ENCODE results near the gene GAB1. TPM values are rescaled to one million over a fixed set of nuclear protein-coding genes. Genes with fewer than 3 reads are reported as not detected.

The GAB1 gene
- total RNA-seq, 1 donor from 2014 or later, result 29.7 TPM

GRCh38 chr4:143313521-143313920 is 23.2 kb upstream of the GAB1 start:
- Mint-ChIP-seq H3K9me3 (ENCODE audit: unreplicated experiment) (no peaks in the 10 kb centered on the region), H3K36me3 (ENCODE audit: unreplicated experiment) (no peaks in the 10 kb centered on the region), H3K27me3 (ENCODE audit: unreplicated experiment) (no peaks in the 10 kb centered on the region), H3K4me1 (ENCODE audit: low read depth, unreplicated experiment) (no peaks in the 10 kb centered on the region), H3K27ac (ENCODE audit: unreplicated experiment) (no peak overlapping the region), H3K4me3 (ENCODE audit: unreplicated experiment) (no peak overlapping the region)
- no peak for DNase-seq
- TF ChIP-seq, protein P1, sequence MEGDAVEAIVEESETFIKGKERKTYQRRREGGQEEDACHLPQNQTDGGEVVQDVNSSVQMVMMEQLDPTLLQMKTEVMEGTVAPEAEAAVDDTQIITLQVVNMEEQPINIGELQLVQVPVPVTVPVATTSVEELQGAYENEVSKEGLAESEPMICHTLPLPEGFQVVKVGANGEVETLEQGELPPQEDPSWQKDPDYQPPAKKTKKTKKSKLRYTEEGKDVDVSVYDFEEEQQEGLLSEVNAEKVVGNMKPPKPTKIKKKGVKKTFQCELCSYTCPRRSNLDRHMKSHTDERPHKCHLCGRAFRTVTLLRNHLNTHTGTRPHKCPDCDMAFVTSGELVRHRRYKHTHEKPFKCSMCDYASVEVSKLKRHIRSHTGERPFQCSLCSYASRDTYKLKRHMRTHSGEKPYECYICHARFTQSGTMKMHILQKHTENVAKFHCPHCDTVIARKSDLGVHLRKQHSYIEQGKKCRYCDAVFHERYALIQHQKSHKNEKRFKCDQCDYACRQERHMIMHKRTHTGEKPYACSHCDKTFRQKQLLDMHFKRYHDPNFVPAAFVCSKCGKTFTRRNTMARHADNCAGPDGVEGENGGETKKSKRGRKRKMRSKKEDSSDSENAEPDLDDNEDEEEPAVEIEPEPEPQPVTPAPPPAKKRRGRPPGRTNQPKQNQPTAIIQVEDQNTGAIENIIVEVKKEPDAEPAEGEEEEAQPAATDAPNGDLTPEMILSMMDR (IDR thresholded peaks at IDR 0.05; ENCODE audit: partially characterized antibody, unreplicated experiment), result no peak

GRCh38 chr4:143313996-143314395 is 22.7 kb upstream of the GAB1 start:
- no peak for DNase-seq
- no peak overlapping the region for H3K27ac Mint-ChIP-seq (ENCODE audit: unreplicated experiment)
- H3K4me3 Mint-ChIP-seq (ENCODE audit: unreplicated experiment), result no peak overlapping the region
- H3K36me3 Mint-ChIP-seq (ENCODE audit: unreplicated experiment), result no peaks in the 10 kb centered on the region
- TF ChIP-seq, protein P1 (IDR thresholded peaks at IDR 0.05; ENCODE audit: partially characterized antibody, unreplicated experiment), result no peak
- H3K27me3 Mint-ChIP-seq (ENCODE audit: unreplicated experiment), result no peaks in the 10 kb centered on the region
- no peaks in the 10 kb centered on the region for H3K9me3 Mint-ChIP-seq (ENCODE audit: unreplicated experiment)
- no peaks in the 10 kb centered on the region for H3K4me1 Mint-ChIP-seq (ENCODE audit: low read depth, unreplicated experiment)

DNA sequence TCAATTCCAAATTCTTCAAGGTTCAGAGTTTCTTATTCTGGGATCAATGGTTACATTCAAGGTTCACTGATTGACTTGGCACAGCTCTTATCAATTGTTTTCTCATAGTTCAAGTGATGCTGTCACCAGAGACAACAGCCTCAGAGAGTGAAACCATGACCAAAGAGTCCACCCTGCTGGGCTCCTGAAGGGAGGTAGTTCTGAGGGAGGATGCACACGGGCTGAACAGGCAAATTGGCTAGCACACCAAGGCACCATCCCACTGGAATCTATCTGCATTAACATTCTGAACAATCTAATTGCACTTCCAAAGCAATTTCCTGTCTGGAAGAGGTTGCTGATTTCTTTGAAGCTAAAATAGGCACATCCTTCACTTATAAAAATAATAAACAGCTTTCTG is 16.6 kb upstream of the GAB1 start:
- Mint-ChIP-seq H3K27me3 (ENCODE audit: unreplicated experiment) (no peaks in the 10 kb centered on the region), H3K27ac (ENCODE audit: unreplicated experiment) (no peak overlapping the region), H3K9me3 (ENCODE audit: unreplicated experiment) (no peaks in the 10 kb centered on the region), H3K4me1 (ENCODE audit: low read depth, unreplicated experiment) (no peaks in the 10 kb centered on the region), H3K4me3 (ENCODE audit: unreplicated experiment) (no peak overlapping the region), H3K36me3 (ENCODE audit: unreplicated experiment) (no peaks in the 10 kb centered on the region)
- no peak for DNase-seq
- TF ChIP-seq, protein P1 (IDR thresholded peaks at IDR 0.05; ENCODE audit: partially characterized antibody, unreplicated experiment), result no peak

DNA sequence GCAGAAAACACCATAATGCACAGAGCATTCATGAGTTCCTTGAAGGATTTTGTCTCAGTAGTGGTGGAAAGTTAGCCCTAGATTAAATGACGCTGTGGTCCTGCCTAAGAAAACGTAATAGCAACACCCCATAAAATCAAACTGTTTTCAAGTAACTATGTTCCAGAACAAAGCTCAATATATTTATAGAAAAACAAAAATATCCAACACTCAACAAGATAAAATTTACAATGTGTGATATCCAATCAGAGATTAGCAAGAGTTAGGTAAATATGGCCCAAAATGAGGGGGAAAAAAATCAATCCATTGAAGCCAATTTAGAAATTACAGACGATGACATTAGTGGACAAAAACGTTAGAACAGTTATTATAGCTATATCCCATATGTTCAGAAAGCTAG is 9.9 kb upstream of the GAB1 start:
- TF ChIP-seq, protein P1 (IDR thresholded peaks at IDR 0.05; ENCODE audit: partially characterized antibody, unreplicated experiment), result no peak
- H3K4me3 Mint-ChIP-seq (ENCODE audit: unreplicated experiment), result no peak overlapping the region
- H3K4me1 Mint-ChIP-seq (ENCODE audit: low read depth, unreplicated experiment), result no peaks in the 10 kb centered on the region
- no peak overlapping the region for H3K27ac Mint-ChIP-seq (ENCODE audit: unreplicated experiment)
- no peak for DNase-seq
- H3K9me3 Mint-ChIP-seq (ENCODE audit: unreplicated experiment), result no peaks in the 10 kb centered on the region
- H3K27me3 Mint-ChIP-seq (ENCODE audit: unreplicated experiment), result no peaks in the 10 kb centered on the region
- no peaks in the 10 kb centered on the region for H3K36me3 Mint-ChIP-seq (ENCODE audit: unreplicated experiment)

DNA sequence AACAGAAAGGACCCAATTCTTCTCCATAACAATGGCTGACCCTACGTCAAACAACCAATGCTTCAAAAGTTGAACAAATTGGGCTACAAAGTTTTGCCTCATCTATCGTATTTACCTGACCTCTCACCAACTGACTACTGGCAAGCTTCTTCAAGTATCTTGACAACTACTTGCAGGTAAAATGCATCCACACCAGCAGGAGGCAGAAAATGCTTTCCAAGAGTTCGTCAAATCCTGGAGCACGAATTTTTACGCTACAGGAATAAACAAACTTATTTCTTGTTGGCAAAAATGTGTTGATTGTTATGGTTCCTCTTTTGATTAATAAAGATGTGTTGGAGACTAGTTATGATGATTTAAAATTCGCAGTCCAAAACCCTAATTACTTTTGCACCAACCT is 6.7 kb upstream of the GAB1 start:
- Mint-ChIP-seq H3K9me3 (ENCODE audit: unreplicated experiment) (peaks cover 4% of the 10 kb centered on the region), H3K27ac (ENCODE audit: unreplicated experiment) (no peak overlapping the region), H3K36me3 (ENCODE audit: unreplicated experiment) (no peaks in the 10 kb centered on the region), H3K27me3 (ENCODE audit: unreplicated experiment) (peaks cover 4% of the 10 kb centered on the region), H3K4me3 (ENCODE audit: unreplicated experiment) (no peak overlapping the region), H3K4me1 (ENCODE audit: low read depth, unreplicated experiment) (no peaks in the 10 kb centered on the region)
- TF ChIP-seq, protein P1 (IDR thresholded peaks at IDR 0.05; ENCODE audit: partially characterized antibody, unreplicated experiment), result no peak
- no peak for DNase-seq

All from glutamatergic neuron (in vitro differentiated cells).